Peyer's patch (tissue), 4 donors: ENCODE data around the gene STK17B. TPM values are rescaled to one million over a fixed set of nuclear protein-coding genes. Genes with fewer than 3 reads are reported as not detected.
"Not testable (repeated sequence)": the region's sequence is repeated elsewhere in the genome, so short reads cannot be mapped to it uniquely, and the experiment has no call there.

Experiments
- DNase-seq, 3 donors: peaks; one replicate each; pipeline ENCODE4 v3.0.0-alpha.2; 2017 to 2019
- H3K27ac ChIP-seq, 4 donors: fragments of 200-600 bp; sonication (generic); one replicate each; pipeline ENCODE4 v1.5.1; 2016 to 2019
- H3K27me3 ChIP-seq, 2 donors: fragments of 200-600 bp; sonication (generic); one replicate each; pipeline ENCODE4 v1.5.1; 2019
- H3K36me3 ChIP-seq, 3 donors: fragments of 200-600 bp; sonication (generic); one replicate each; pipeline ENCODE4 v1.5.1; 2016 to 2019
- H3K4me1 ChIP-seq, 4 donors: fragments of 200-600 bp; sonication (generic); one replicate each; pipeline ENCODE4 v1.5.1; 2016 to 2019
- H3K4me3 ChIP-seq, 4 donors: fragments of 200-600 bp; sonication (generic); 1 replicate in 3 of 4; 2 replicates in 1 of 4; pipeline ENCODE4 v1.5.1; 2016 to 2019; ENCODE audit warnings: mild to moderate bottlenecking in 1 of 4
- H3K9me3 ChIP-seq, 4 donors: fragments of 200-600 bp; sonication (generic); one replicate each; pipeline ENCODE4 v1.5.1; 2016 to 2019; ENCODE audit warnings: mild to moderate bottlenecking in 1 of 4
- POLR2A ChIP-seq, 2 donors: fragments of 450-650 bp; IDR thresholded peaks; one replicate each; pipeline ENCODE4 v1.5.1; 2017; ENCODE audit warnings: antibody characterized with exemption in 2 of 2, mild to moderate bottlenecking in 2 of 2, moderate library complexity in 2 of 2
- total RNA-seq, 4 donors: library from RNA; depleted of rRNA; stranded (reverse); fragments of >200 nt; gene quantifications; one replicate each; pipeline ENCODE4 v1.1.0, GENCODE V29; 2016
- TF ChIP-seq, protein P1 (sequence below), 6 experiments: fragments of 450-650 bp in 4 of 6; fragments of 200-600 bp in 2 of 6; sonication (generic) in 1 of 6; IDR thresholded peaks; one replicate each; pipeline ENCODE4 v1.5.1; 2017 to 2019; ENCODE audit warnings: antibody characterized with exemption in 6 of 6, mild to moderate bottlenecking in 3 of 6, moderate library complexity in 1 of 6

STK17B gene
- total RNA-seq, 4 donors from 2014 or later = 47.3 to 123 (median 56.3) TPM

DNA sequence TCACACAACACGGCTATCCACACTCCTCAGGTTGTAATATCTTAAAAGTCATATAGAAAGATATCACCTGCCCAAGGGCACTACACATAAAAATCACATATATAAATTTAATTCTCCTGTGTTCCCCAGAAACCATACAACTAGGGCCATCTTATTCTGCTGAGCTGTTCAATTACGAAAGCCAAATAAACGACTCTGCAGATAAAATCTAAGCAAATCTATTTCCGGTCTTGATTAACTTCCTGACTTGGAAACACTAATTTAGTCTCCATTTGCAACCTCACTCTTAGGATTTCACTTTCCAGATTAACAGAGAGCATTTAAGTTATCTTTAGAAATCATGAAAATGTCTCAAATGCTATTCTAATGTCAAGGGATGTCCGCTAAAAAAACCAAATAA is 23.9 kb upstream of the STK17B start:
- no peaks in the 10 kb centered on the region for H3K4me1 ChIP-seq
- no peak overlapping the region for H3K27ac ChIP-seq
- no peak overlapping the region for H3K4me3 ChIP-seq
- no peaks in the 10 kb centered on the region for H3K9me3 ChIP-seq
- no peak for TF ChIP-seq POLR2A (IDR thresholded peaks at IDR 0.05)
- TF ChIP-seq, protein P1, sequence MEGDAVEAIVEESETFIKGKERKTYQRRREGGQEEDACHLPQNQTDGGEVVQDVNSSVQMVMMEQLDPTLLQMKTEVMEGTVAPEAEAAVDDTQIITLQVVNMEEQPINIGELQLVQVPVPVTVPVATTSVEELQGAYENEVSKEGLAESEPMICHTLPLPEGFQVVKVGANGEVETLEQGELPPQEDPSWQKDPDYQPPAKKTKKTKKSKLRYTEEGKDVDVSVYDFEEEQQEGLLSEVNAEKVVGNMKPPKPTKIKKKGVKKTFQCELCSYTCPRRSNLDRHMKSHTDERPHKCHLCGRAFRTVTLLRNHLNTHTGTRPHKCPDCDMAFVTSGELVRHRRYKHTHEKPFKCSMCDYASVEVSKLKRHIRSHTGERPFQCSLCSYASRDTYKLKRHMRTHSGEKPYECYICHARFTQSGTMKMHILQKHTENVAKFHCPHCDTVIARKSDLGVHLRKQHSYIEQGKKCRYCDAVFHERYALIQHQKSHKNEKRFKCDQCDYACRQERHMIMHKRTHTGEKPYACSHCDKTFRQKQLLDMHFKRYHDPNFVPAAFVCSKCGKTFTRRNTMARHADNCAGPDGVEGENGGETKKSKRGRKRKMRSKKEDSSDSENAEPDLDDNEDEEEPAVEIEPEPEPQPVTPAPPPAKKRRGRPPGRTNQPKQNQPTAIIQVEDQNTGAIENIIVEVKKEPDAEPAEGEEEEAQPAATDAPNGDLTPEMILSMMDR (IDR thresholded peaks at IDR 0.05) = no peak
- H3K27me3 ChIP-seq = no peaks in the 10 kb centered on the region
- no peak for DNase-seq
- no peaks in the 10 kb centered on the region for H3K36me3 ChIP-seq

DNA sequence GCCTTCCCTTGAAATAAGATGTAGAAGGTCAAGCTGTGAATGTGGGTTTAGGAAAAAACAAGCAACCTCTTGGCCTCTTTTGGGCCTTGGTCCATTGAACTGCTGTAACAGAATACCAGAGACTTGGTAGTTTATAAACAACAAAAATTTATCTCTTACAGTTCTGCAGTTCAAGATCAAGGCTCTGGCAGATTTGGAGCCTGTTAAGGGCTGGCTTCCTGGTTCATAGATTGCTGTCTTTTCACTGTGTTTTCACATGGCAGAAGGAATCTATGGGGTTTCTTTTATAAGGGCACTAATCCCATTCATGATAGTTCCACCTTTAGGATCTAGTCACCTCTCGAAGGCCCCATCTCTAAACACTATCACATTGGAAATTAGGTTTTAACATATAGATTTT is 20.2 kb upstream of the STK17B start:
- Histone ChIP-seq H3K9me3 (no peaks in the 10 kb centered on the region), H3K27ac (no peak overlapping the region), H3K27me3 (no peaks in the 10 kb centered on the region), H3K36me3 (no peaks in the 10 kb centered on the region), H3K4me3 (no peak overlapping the region), H3K4me1 (no peaks in the 10 kb centered on the region)
- no peak for DNase-seq
- TF ChIP-seq, protein P1 (IDR thresholded peaks at IDR 0.05) = no peak
- TF ChIP-seq POLR2A (IDR thresholded peaks at IDR 0.05) = no peak

- H3K4me1 ChIP-seq = peaks cover 0 to 5% (median 0%) of the 10 kb centered on the region in 4 donors
- no peaks in the 10 kb centered on the region for H3K9me3 ChIP-seq
- H3K4me3 ChIP-seq = no peak overlapping the region
- H3K27me3 ChIP-seq = no peaks in the 10 kb centered on the region
- no peaks in the 10 kb centered on the region for H3K36me3 ChIP-seq
- no peak for DNase-seq
- H3K27ac ChIP-seq = no peak overlapping the region
- TF ChIP-seq, protein P1 (IDR thresholded peaks at IDR 0.05) = no peak
- TF ChIP-seq POLR2A (IDR thresholded peaks at IDR 0.05) = no peak
Observed at GRCh38 chr2:196187898-196188458, 16.6 kb upstream of the STK17B start.

DNA sequence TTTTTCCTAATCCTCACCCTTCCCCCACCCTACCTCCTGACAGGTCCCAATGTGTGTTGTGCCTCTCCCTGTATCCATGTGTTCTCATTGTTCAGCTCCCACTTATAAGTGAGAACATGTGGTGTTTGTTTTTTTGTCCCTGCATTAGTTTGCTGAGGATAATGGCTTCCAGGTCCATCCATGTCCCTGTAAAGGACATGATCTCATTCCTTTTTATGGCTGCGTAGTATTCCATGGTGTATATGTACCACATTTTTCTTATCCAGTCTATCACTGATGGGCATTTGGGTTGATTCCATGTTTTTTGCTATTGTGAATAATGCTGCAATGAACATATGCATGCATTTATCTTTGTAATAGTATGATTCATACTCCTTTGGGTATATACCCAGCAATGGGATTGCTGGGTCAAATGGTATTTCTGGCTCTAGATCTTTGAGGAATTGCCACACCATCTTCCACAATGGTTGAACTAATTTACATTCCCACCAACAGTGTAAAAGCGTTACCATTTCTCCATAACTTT is 15.9 kb upstream of the STK17B start:
- H3K36me3 ChIP-seq, H3K27me3 ChIP-seq, H3K9me3 ChIP-seq, DNase-seq, H3K4me1 ChIP-seq, H3K27ac ChIP-seq, H3K4me3 ChIP-seq: not testable (repeated sequence)

- H3K36me3 ChIP-seq = no peaks in the 10 kb centered on the region
- H3K4me3 ChIP-seq = no peak overlapping the region
- H3K27me3 ChIP-seq = no peaks in the 10 kb centered on the region
- no peak for DNase-seq
- H3K9me3 ChIP-seq = no peaks in the 10 kb centered on the region
- no peak for TF ChIP-seq POLR2A (IDR thresholded peaks at IDR 0.05)
- TF ChIP-seq, protein P1 (IDR thresholded peaks at IDR 0.05) = no peak
- H3K4me1 ChIP-seq = peaks cover 0 to 16% (median 0%) of the 10 kb centered on the region in 4 donors
- H3K27ac ChIP-seq = no peak overlapping the region
Observed at GRCh38 chr2:196186266-196186980, 15.0 kb upstream of the STK17B start.

- Histone ChIP-seq H3K4me1 (peaks cover 0 to 16% (median 0%) of the 10 kb centered on the region in 4 donors), H3K36me3 (no peaks in the 10 kb centered on the region), H3K4me3 (no peak overlapping the region), H3K27me3 (no peaks in the 10 kb centered on the region), H3K9me3 (no peaks in the 10 kb centered on the region), H3K27ac (peak overlapping the region; percentile 29 to 59 (median 54))
- DNase-seq = no peak
- TF ChIP-seq POLR2A (IDR thresholded peaks at IDR 0.05) = no peak
- TF ChIP-seq, protein P1 (IDR thresholded peaks at IDR 0.05) = no peak
Observed at GRCh38 chr2:196184921-196185320, 13.5 kb upstream of the STK17B start.
